ENCODE data around the gene TTC14.

The TTC14 gene

GRCh38 chr3:180630371-180630770 is 28.4 kb downstream of the TTC14 start:
- DNase-seq (ENCODE audit: extremely low read depth, low read depth) = no peak
- TF ChIP-seq CTCF (IDR thresholded peaks at IDR 0.05; ENCODE audit: low read depth, low read length, missing control alignments) = no peak
- H3K4me3 ChIP-seq (replicated peaks; ENCODE audit: low read depth, low read length) = no peak overlapping the region

DNA sequence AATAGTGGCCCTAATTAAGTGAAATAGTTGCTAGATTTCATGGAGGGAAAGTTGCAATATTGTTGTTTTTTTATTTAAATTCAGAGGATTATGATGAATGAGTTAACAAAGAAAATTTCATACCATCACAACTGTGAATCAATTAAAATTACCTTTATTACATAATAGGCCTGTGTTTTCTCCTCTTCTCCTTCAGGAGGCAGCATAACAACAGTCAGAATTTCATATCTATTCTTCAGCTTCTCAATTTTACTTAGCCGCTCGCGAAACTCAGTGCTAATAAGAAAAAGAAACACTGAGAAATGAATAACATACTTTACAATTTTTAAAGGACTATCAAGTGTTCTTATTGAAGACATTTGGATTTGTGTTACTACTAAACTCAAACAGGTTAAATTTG is 29.4 kb downstream of the TTC14 start:
- H3K4me3 ChIP-seq (replicated peaks; ENCODE audit: low read depth, low read length) = no peak overlapping the region
- no peak for DNase-seq (ENCODE audit: extremely low read depth, low read depth)
- TF ChIP-seq CTCF (IDR thresholded peaks at IDR 0.05; ENCODE audit: low read depth, low read length, missing control alignments) = no peak

DNA sequence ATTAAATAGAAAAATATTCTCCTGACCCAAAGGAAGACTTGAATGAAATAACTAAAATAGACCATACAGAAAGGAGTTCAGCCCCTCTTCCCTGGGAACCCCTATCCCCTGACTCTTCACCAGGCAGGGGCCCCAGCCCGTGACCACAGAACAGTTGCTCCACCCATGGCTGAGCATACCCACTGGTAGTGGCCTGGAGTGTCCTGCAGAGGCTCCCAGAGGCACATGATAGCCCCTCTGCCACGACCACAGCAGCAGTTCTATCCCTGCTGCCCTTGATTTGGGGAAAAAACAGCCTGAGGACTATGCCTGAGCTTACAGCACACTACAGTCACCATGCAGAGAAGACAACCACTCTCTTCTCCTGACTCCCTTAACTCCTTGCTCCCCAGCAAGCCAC is 31.8 kb downstream of the TTC14 start:
- H3K4me3 ChIP-seq (replicated peaks; ENCODE audit: low read depth, low read length) = no peak overlapping the region
- TF ChIP-seq CTCF (IDR thresholded peaks at IDR 0.05; ENCODE audit: low read depth, low read length, missing control alignments) = no peak
- DNase-seq (ENCODE audit: extremely low read depth, low read depth) = no peak

- no peak for DNase-seq (ENCODE audit: extremely low read depth, low read depth)
- no peak overlapping the region for H3K4me3 ChIP-seq (replicated peaks; ENCODE audit: low read depth, low read length)
- no peak for TF ChIP-seq CTCF (IDR thresholded peaks at IDR 0.05; ENCODE audit: low read depth, low read length, missing control alignments)
These were observed 39.0 kb downstream of the TTC14 start for GRCh38 chr3:180640987-180641386.

DNA sequence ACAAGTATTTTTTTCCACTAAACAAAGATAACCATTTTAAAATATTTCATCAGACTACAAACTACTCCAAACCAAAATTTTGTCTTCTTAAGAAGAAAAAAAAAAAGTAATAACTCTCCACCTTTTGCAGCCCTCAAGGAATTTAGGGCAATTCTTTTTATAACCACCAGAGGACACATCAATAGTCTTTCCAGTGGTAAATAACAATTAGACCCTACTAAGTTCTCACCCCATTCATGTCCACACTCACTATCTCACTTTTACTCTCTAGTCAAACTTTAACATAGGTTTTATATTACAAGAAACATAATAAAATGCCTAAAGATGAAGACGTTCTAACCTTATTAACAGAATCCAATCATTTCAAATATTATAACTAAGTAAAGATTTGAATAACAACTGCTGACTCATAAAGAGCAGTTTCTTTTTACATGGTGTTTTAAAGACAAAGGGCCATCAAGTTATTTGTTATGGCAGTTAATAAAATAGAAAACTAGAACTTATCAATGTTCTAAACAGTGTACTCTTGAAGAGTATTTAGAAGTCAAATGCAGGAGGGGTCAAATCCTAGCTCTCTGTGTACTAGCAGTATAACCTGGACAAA is 44.3 kb downstream of the TTC14 start:
- TF ChIP-seq CTCF (IDR thresholded peaks at IDR 0.05; ENCODE audit: low read depth, low read length, missing control alignments) = no peak
- DNase-seq (ENCODE audit: extremely low read depth, low read depth) = no peak
- no peak overlapping the region for H3K4me3 ChIP-seq (replicated peaks; ENCODE audit: low read depth, low read length)

GRCh38 chr3:180656406-180656805 is 54.4 kb downstream of the TTC14 start:
- TF ChIP-seq CTCF (IDR thresholded peaks at IDR 0.05; ENCODE audit: low read depth, low read length, missing control alignments) = no peak
- H3K4me3 ChIP-seq (replicated peaks; ENCODE audit: low read depth, low read length) = no peak overlapping the region
- DNase-seq (ENCODE audit: extremely low read depth, low read depth) = no peak

GRCh38 chr3:180657094-180657493 is 55.1 kb downstream of the TTC14 start:
- H3K4me3 ChIP-seq (replicated peaks; ENCODE audit: low read depth, low read length) = no peak overlapping the region
- TF ChIP-seq CTCF (IDR thresholded peaks at IDR 0.05; ENCODE audit: low read depth, low read length, missing control alignments) = no peak
- DNase-seq (ENCODE audit: extremely low read depth, low read depth) = no peak

All from HFF-Myc (cell line).